PC-3 (cell line): Measurements from ENCODE around the gene ZNF335. TPM values are rescaled to one million over a fixed set of nuclear protein-coding genes. Genes with fewer than 3 reads are reported as not detected.

Experiments
- ATAC-seq: fragments of 200-7000 bp; cut with Tn5 transposase; 2 replicates; pipeline ENCODE4 v1.9.1; 2020; ENCODE audit warnings: mild to moderate bottlenecking, moderate library complexity
- BruUV-seq: library from RNA; stranded (reverse); fragments of 400-500 nt; replicated peaks from 2 replicates; lab custom pipeline; 2021; lab: Mats Ljungman, UMichigan
- CTCF ChIA-PET: fragments of 300-600 bp; sonication (Branson Sonifier 250); formaldehyde crosslinking; loops from one replicate; lab custom pipeline; 2022; ENCODE audit warnings: antibody characterized with exemption; lab: Charles Lee
- POLR2A ChIA-PET: fragments of 300-600 bp; sonication (Branson Sonifier 250); formaldehyde crosslinking; loops from one replicate; lab custom pipeline; 2022; ENCODE audit warnings: antibody characterized with exemption; ENCODE audit not compliant: unreplicated experiment; lab: Charles Lee
- DNase-seq: peaks from one replicate; pipeline ENCODE4 v3.0.0-alpha.2; 2015
- H2AFZ ChIP-seq: fragments of 300-600 bp; sonication (generic); 2 replicates; pipeline ENCODE4 v1.6.0; 2016; ENCODE audit warnings: antibody characterized with exemption, low read length
- H3F3A ChIP-seq: fragments of 300-600 bp; sonication (generic); one replicate; pipeline ENCODE4 v1.6.0; 2017; ENCODE audit warnings: antibody characterized with exemption, low read length, control low read depth, mild to moderate bottlenecking; ENCODE audit not compliant: unreplicated experiment
- H3K27ac ChIP-seq: fragments of 300-600 bp; sonication (generic); 2 replicates; pipeline ENCODE4 v1.5.1; 2016; ENCODE audit warnings: mild to moderate bottlenecking, low read length
- H3K27me3 ChIP-seq: fragments of 300-600 bp; sonication (generic); 2 replicates; pipeline ENCODE4 v1.6.1; 2016; ENCODE audit warnings: low read length, mixed read lengths
- H3K36me3 ChIP-seq: fragments of 300-600 bp; sonication (generic); 2 replicates; pipeline ENCODE4 v1.6.1; 2016; ENCODE audit warnings: low read depth, mixed run types, low read length, mixed read lengths
- H3K4me1 ChIP-seq: fragments of 300-600 bp; sonication (generic); 2 replicates; pipeline ENCODE4 v1.5.1; 2016; ENCODE audit warnings: low read length; ENCODE audit not compliant: insufficient read depth
- H3K4me2 ChIP-seq: fragments of 300-600 bp; sonication (generic); 2 replicates; pipeline ENCODE4 v1.6.0; 2016; ENCODE audit warnings: low read length
- H3K4me3 ChIP-seq: fragments of 300-600 bp; sonication (generic); 2 replicates; pipeline ENCODE4 v1.5.1; 2016; ENCODE audit warnings: mild to moderate bottlenecking, low read length, mixed read lengths
- H3K79me2 ChIP-seq: fragments of 300-600 bp; sonication (generic); 2 replicates; pipeline ENCODE4 v1.6.1; 2017; ENCODE audit warnings: low read length, mixed read lengths
- H3K9ac ChIP-seq: fragments of 300-600 bp; sonication (generic); 2 replicates; pipeline ENCODE4 v1.6.0; 2016; ENCODE audit warnings: mild to moderate bottlenecking, low read length
- H3K9me2 ChIP-seq: fragments of 300-600 bp; sonication (generic); replicated peaks from 2 replicates; pipeline ENCODE4 v1.6.1; 2016; ENCODE audit warnings: mixed run types, low read length, mixed read lengths
- H3K9me3 ChIP-seq: fragments of 300-600 bp; sonication (generic); 2 replicates; pipeline ENCODE4 v1.6.1; 2016; ENCODE audit warnings: low read length, mixed read lengths
- H4K20me1 ChIP-seq: fragments of 300-600 bp; sonication (generic); 2 replicates; pipeline ENCODE4 v1.6.1; 2016; ENCODE audit warnings: low read length, mixed read lengths
- EZH2 ChIP-seq: fragments of 300-600 bp; sonication (generic); IDR thresholded peaks from one replicate; pipeline ENCODE4 v1.6.1; 2017; ENCODE audit warnings: antibody characterized with exemption, mild to moderate bottlenecking, low read length; ENCODE audit not compliant: unreplicated experiment
- EZH2phosphoT487 ChIP-seq: fragments of 300-600 bp; sonication (generic); IDR thresholded peaks from 2 replicates; pipeline ENCODE4 v1.6.1; 2018; ENCODE audit warnings: mild to moderate bottlenecking, antibody characterized with exemption, low read length, borderline replicate concordance
- intact Hi-C: fragments of 100-400 bp; cut with micrococcal nuclease; formaldehyde crosslinking; loops from 2 replicates; pipeline ENCODE4 v1.9.0; 2023
- total RNA-seq: library from RNA; depleted of rRNA; stranded (reverse); fragments of >200 nt; gene quantifications from 2 replicates; pipeline ENCODE4 v1.2.3, GENCODE V29; 2014
- TF ChIP-seq, protein P1 (sequence below): fragments of 300-600 bp; sonication (generic); conservative IDR thresholded peaks from 2 replicates; pipeline ENCODE4 v1.5.1; 2017; ENCODE audit warnings: antibody characterized with exemption, low read depth, mild to moderate bottlenecking, low read length

The ZNF335 gene
- total RNA-seq, 1 experiment from 2014 or later, result 36.9 TPM

DNA sequence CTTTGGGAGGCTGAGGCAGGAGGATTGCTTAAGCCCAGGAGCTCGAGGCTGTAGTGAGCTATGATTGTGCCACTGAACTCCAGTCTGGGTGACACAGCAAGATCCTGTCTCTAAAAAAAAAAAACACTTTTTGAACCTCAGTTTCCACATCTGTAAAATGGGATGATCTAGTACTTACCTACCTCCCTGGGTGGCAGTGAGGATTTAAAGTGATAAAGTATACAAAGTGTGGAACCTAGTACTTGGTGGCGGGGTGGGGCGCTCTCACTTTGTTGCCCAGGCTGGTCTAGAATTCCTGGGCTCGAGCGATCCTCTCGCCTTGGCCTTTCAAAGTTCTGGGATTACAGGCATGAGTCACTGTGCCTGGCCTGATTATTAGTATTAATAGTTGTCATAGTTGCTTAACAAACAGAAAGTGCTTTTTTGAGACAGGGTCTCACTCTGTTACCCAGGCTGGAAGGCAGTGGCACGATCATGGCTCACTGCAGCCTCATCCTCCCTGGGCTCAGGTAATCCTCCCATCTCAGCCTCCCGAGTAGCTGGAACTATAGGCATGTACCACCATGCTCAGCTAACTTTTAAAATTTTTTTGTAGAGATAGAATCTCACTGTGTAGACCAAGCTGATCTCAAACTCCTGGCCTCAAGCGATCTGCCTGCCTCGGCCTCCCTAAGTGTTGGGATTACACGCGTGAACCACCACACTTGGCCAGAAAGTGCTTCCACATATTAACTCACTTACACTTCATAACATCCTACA lies 53.0 kb downstream of the ZNF335 start:
- DNase-seq, result peak; percentile 22
- ChIA-PET CTCF (no interaction called here), POLR2A (interaction anchor here (0.6 kb wide), 1 partner anchor 38 kb away, joined by 3 read pairs; no protein-coding TSS in a partner anchor)
- H3K4me3 ChIP-seq, result no peak overlapping the region
- no peak overlapping the region for H3K4me2 ChIP-seq
- H3K27me3 ChIP-seq, result no peaks in the 10 kb centered on the region
- H3K9me3 ChIP-seq, result no peaks in the 10 kb centered on the region
- no peaks in the 10 kb centered on the region for H3K79me2 ChIP-seq
- no peaks in the 10 kb centered on the region for H3K9me2 ChIP-seq
- peaks cover 8% of the 10 kb centered on the region for H3K4me1 ChIP-seq
- intact Hi-C loops, result no loop called here
- H3K36me3 ChIP-seq, result no peaks in the 10 kb centered on the region
- TF ChIP-seq EZH2phosphoT487 (no peak), EZH2 (no peak)
- TF ChIP-seq, protein P1, sequence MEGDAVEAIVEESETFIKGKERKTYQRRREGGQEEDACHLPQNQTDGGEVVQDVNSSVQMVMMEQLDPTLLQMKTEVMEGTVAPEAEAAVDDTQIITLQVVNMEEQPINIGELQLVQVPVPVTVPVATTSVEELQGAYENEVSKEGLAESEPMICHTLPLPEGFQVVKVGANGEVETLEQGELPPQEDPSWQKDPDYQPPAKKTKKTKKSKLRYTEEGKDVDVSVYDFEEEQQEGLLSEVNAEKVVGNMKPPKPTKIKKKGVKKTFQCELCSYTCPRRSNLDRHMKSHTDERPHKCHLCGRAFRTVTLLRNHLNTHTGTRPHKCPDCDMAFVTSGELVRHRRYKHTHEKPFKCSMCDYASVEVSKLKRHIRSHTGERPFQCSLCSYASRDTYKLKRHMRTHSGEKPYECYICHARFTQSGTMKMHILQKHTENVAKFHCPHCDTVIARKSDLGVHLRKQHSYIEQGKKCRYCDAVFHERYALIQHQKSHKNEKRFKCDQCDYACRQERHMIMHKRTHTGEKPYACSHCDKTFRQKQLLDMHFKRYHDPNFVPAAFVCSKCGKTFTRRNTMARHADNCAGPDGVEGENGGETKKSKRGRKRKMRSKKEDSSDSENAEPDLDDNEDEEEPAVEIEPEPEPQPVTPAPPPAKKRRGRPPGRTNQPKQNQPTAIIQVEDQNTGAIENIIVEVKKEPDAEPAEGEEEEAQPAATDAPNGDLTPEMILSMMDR, result no peak
- no TSS peak for BruUV-seq
- H3F3A ChIP-seq, result no peaks in the 10 kb centered on the region
- H3K27ac ChIP-seq, result no peak overlapping the region
- no peak overlapping the region for H3K9ac ChIP-seq
- no peak overlapping the region for H2AFZ ChIP-seq
- H4K20me1 ChIP-seq, result no peaks in the 10 kb centered on the region
- ATAC-seq, result no peak

DNA sequence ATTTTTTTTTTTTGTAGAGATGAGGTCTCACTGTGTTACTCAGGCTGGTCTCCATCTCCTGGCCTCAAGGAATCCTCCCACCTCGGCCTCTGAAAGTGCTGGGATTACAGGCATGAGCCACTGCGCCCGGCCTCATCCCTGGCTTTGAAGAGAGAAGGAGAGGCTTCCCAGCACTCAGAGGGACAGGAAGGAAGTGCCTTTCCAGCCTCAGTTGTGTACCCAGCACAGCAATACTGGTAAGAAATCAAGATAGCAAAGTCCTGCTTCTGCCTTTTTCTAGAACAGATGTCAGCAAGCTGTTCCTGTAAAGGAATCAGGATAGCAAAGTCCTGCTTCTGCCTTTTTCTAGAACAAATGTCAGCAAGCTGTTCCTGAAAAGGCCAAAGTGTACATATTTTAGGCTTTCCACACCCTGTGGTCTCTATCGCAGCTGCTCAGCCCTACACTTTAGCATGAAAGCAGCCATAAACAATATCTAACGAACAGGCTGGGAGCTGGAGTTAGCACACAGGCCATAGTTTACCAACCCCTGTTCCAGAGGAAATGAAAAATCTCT lies 53.7 kb downstream of the ZNF335 start:
- Histone ChIP-seq H3K79me2 (no peaks in the 10 kb centered on the region), H3K9me3 (no peaks in the 10 kb centered on the region), H4K20me1 (no peaks in the 10 kb centered on the region), H3K27me3 (no peaks in the 10 kb centered on the region), H2AFZ (0 out of 2 replicates have a peak overlapping the region, but pooled peaks have one; percentile 7), H3F3A (no peaks in the 10 kb centered on the region), H3K4me1 (peaks cover 8% of the 10 kb centered on the region), H3K4me3 (no peak overlapping the region), H3K4me2 (no peak overlapping the region), H3K9me2 (no peaks in the 10 kb centered on the region), H3K27ac (no peak overlapping the region), H3K36me3 (no peaks in the 10 kb centered on the region), H3K9ac (no peak overlapping the region)
- CTCF ChIA-PET, result no interaction called here
- POLR2A ChIA-PET, result no interaction called here
- intact Hi-C loops, result no loop called here
- DNase-seq (no peak), ATAC-seq (no peak)
- no TSS peak for BruUV-seq
- TF ChIP-seq EZH2phosphoT487 (no peak), EZH2 (no peak)
- TF ChIP-seq, protein P1, result no peak

DNA sequence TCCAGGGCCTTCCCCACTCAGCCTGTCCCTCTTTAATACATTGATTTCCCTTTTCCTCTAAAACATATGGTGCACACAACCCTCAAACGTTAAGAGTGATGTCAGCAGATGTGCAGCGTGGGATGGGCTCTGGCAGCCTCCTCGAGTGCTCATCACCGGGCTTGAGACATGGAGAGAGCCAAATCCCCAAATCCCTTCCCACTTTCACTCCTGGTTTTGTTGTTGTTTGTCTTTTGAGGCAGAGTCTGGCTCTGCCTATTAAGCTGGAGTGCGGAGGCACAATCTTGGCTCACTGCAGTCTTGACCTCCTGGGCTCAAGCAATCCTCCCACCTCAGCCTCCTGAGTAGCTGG lies 54.2 kb downstream of the ZNF335 start:
- ATAC-seq, result no peak
- Histone ChIP-seq H3K9me2 (no peaks in the 10 kb centered on the region), H3K4me3 (no peak overlapping the region), H3K9me3 (no peaks in the 10 kb centered on the region), H3K9ac (no peak overlapping the region), H3K27me3 (no peaks in the 10 kb centered on the region), H3K4me1 (peaks cover 8% of the 10 kb centered on the region), H3K4me2 (no peak overlapping the region), H4K20me1 (no peaks in the 10 kb centered on the region), H2AFZ (no peak overlapping the region), H3K79me2 (no peaks in the 10 kb centered on the region), H3K27ac (no peak overlapping the region), H3K36me3 (no peaks in the 10 kb centered on the region), H3F3A (no peaks in the 10 kb centered on the region)
- ChIA-PET POLR2A (no interaction called here), CTCF (no interaction called here)
- intact Hi-C loops, result no loop called here
- TF ChIP-seq, protein P1, result no peak
- TF ChIP-seq EZH2phosphoT487 (no peak), EZH2 (no peak)
- DNase-seq, result no peak
- no TSS peak for BruUV-seq
